ENCODE data around the gene DUS1L.

GRCh38 chr17:82079001-82079677 is 13.5 kb upstream of the DUS1L start:
- TF ChIP-seq POLR2A (IDR thresholded peaks at IDR 0.05; ENCODE audit: extremely low read depth, insufficient read length), result no peak
- TF ChIP-seq CTCF (IDR thresholded peaks at IDR 0.05; ENCODE audit: low read depth, low read length), result no peak
- TF ChIP-seq MAX (IDR thresholded peaks at IDR 0.05; ENCODE audit: low read depth, low read length), result no peak
- TF ChIP-seq MYC (IDR thresholded peaks at IDR 0.05; ENCODE audit: low read depth, low read length), result no peak
